MCF 10A (cell line): Measurements from ENCODE around the gene FGFR3. TPM values are rescaled to one million over a fixed set of nuclear protein-coding genes. Genes with fewer than 3 reads are reported as not detected.
A peak's percentile ranks its signal among the peaks of the same experiment; 100 is the strongest.

Experiments
- BruUV-seq: library from RNA; stranded (reverse); fragments of 400-500 nt; replicated peaks from 2 replicates; lab custom pipeline; 2021; lab: Mats Ljungman, UMichigan
- CTCF ChIA-PET: fragments of 300-600 bp; sonication (Branson Sonifier 250); formaldehyde crosslinking; extraction: SDS; loops from one replicate; lab custom pipeline; 2021; ENCODE audit warnings: antibody characterized with exemption, inconsistent platforms; lab: Yijun Ruan, JAX
- POLR2A ChIA-PET: fragments of 300-600, 350-650 bp; sonication (Branson Sonifier 250); formaldehyde crosslinking; extraction: SDS; loops from one replicate; lab custom pipeline; 2020; ENCODE audit warnings: antibody characterized with exemption, inconsistent platforms; lab: Yijun Ruan, JAX
- DNase-seq: peaks from one replicate; pipeline ENCODE4 v3.0.0-alpha.2; 2018; ENCODE audit not compliant: unreplicated experiment
- H3K27ac Mint-ChIP-seq: one replicate; pipeline ENCODE4 v1.8.0; 2022; ENCODE audit warnings: mild to moderate bottlenecking, low read depth, mixed read lengths; ENCODE audit not compliant: unreplicated experiment
- H3K27me3 Mint-ChIP-seq: one replicate; pipeline ENCODE4 v1.8.0; 2022; ENCODE audit warnings: mixed read lengths; ENCODE audit not compliant: insufficient read depth, unreplicated experiment
- H3K36me3 Mint-ChIP-seq: one replicate; pipeline ENCODE4 v1.8.0; 2022; ENCODE audit warnings: mild to moderate bottlenecking, moderate library complexity, mixed read lengths; ENCODE audit not compliant: insufficient read depth, unreplicated experiment
- H3K4me1 Mint-ChIP-seq: one replicate; pipeline ENCODE4 v1.8.0; 2022; ENCODE audit warnings: mixed read lengths; ENCODE audit not compliant: insufficient read depth, unreplicated experiment
- H3K4me3 Mint-ChIP-seq: one replicate; pipeline ENCODE4 v1.8.0; 2022; ENCODE audit warnings: mild to moderate bottlenecking, moderate library complexity, mixed read lengths; ENCODE audit not compliant: unreplicated experiment
- H3K9me3 Mint-ChIP-seq: one replicate; pipeline ENCODE4 v1.8.0; 2022; ENCODE audit warnings: mixed read lengths; ENCODE audit not compliant: unreplicated experiment
- CTCF ChIP-seq: fragments of 200-600 bp; IDR thresholded peaks from one replicate; pipeline ENCODE4 v1.8.0; 2022; ENCODE audit warnings: antibody characterized with exemption, mild to moderate bottlenecking; ENCODE audit not compliant: unreplicated experiment
- intact Hi-C: fragments of 100-400 bp; cut with micrococcal nuclease; formaldehyde crosslinking; loops from 2 replicates; pipeline ENCODE4 v1.14.1; 2022
- total RNA-seq: library from RNA; stranded (reverse); gene quantifications from 2 replicates; pipeline ENCODE4 v1.2.3, GENCODE V29; 2022

Gene FGFR3
- total RNA-seq, 1 experiment from 2014 or later, result 6.5 TPM

DNA sequence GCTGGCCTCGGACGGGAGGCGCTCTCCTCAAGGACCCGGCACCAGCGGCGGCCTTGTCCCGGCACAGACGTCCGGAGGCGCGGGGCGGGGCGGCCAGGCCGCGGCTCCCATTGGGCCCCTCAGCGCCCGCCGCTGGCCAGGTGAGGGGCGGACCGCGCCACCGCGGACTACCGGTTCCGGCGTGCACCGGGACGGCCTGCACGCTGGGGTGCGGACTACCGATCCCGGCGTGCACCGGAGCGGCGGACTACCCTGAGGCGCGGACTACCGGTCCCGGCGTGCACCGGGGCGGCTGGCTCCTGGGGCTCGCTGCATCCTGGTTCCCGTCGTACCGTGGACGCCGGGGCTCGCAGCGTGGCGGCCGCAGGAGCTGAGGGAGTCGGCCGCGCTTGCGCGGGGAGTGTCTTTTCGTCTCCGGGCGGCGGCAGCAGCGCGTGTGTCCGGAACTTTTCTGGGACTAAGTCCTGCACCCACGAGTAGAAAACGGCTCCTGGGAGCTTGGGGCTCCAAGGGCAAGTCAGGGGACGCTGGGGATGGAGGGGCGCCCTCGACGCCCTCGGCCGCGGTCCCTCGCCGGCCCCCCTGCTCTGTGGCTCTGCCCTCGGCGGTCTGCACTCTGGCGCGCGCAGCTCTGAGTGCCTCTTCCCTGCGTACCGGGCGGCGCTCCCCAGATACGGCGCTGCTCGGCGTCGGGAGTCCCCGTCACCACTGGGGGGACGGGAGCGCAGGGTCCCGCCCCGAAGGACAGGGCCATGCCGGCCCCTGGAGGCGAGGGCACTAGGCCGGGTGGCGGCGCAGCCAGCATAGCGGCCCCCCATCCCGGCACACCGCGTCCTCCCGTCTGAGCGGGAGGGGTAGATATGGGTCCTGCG, 63.2 kb downstream of the FGFR3 start, which contains the start of gene LETM1:
Gene LETM1 (minus strand): TSS at position 86 of the 872 bp plus-strand sequence. CDS start 206 bp downstream, outside the sequence.
- TF ChIP-seq CTCF, result peak; percentile 8
- peaks cover 9% of the 10 kb centered on the region for H3K36me3 Mint-ChIP-seq
- peak; percentile 93 for DNase-seq
- no peaks in the 10 kb centered on the region for H3K27me3 Mint-ChIP-seq
- TSS peak; percentile 38 for BruUV-seq
- H3K4me1 Mint-ChIP-seq, result peaks cover 26% of the 10 kb centered on the region
- peak within 1 kb of the TSS; percentile 83 for H3K4me3 Mint-ChIP-seq
- CTCF ChIA-PET, result interaction anchor here (0.6 to 8.0 kb wide), 7 partner anchors 31 to 144 kb away, joined by 3 to 49 read pairs (median 3); no protein-coding TSS in a partner anchor
- POLR2A ChIA-PET, result interaction anchor here (0.6 to 3.2 kb wide), 20 partner anchors 9 to 152 kb away, joined by 3 to 45 read pairs (median 4); partner anchors contain the start of genes NELFA, NSD2, SLBP and TACC3
- intact Hi-C loops, result loop anchor here (1.0 kb wide), 2 partner anchors 43 to 330 kb away; no protein-coding TSS in a partner anchor
- H3K9me3 Mint-ChIP-seq, result no peaks in the 10 kb centered on the region
- H3K27ac Mint-ChIP-seq, result peak within 1 kb of the TSS; percentile 79

GRCh38 chr4:1856943-1857699, 64.0 kb downstream of the FGFR3 start:
- Mint-ChIP-seq H3K9me3 (no peaks in the 10 kb centered on the region), H3K4me3 (peak overlapping the region; percentile 83), H3K4me1 (peaks cover 19% of the 10 kb centered on the region), H3K27me3 (no peaks in the 10 kb centered on the region), H3K27ac (peak overlapping the region; percentile 46), H3K36me3 (peaks cover 9% of the 10 kb centered on the region)
- DNase-seq, result no peak
- ChIA-PET CTCF (interaction anchor here (0.9 to 8.0 kb wide), 4 partner anchors 30 to 130 kb away, joined by 3 to 49 read pairs (median 3); no protein-coding TSS in a partner anchor), POLR2A (interaction anchor here (0.6 to 3.2 kb wide), 15 partner anchors 9 to 145 kb away, joined by 3 to 45 read pairs (median 5); partner anchors contain the start of genes NSD2, SLBP, TACC3 and TMEM129)
- intact Hi-C loops, result loop anchor here (1.0 kb wide), 2 partner anchors 42 to 329 kb away; no protein-coding TSS in a partner anchor
- BruUV-seq, result no TSS peak
- TF ChIP-seq CTCF, result no peak

GRCh38 chr4:1857931-1858330, 64.8 kb downstream of the FGFR3 start:
- no peak for TF ChIP-seq CTCF
- Mint-ChIP-seq H3K4me3 (no peak overlapping the region), H3K27ac (no peak overlapping the region), H3K27me3 (no peaks in the 10 kb centered on the region), H3K9me3 (no peaks in the 10 kb centered on the region), H3K4me1 (peaks cover 15% of the 10 kb centered on the region), H3K36me3 (peaks cover 8% of the 10 kb centered on the region)
- DNase-seq, result no peak
- CTCF ChIA-PET, result interaction anchor here (1.0 to 8.0 kb wide), 2 partner anchors 41 to 48 kb away, joined by 3 to 49 read pairs; no protein-coding TSS in a partner anchor
- no TSS peak for BruUV-seq
- POLR2A ChIA-PET, result interaction anchor here (0.6 kb wide), 1 partner anchor 37 kb away, joined by 3 read pairs; no protein-coding TSS in a partner anchor
- intact Hi-C loops, result no loop called here

Other genes with a start within 250 kb of the FGFR3 start
- gene FAM53A, start 109.0 kb upstream of the FGFR3 start, total RNA-seq, result 5.0 and 6.6 TPM in 2 replicates
- 37.1 and 43.5 TPM in 2 replicates for gene SLBP, start 81.0 kb upstream of the FGFR3 start, total RNA-seq
- gene TMEM129, start 72.0 kb upstream of the FGFR3 start, total RNA-seq, result 25.5 and 38.3 TPM in 2 replicates
- 53.0 and 69.8 TPM in 2 replicates for gene TACC3, start 71.8 kb upstream of the FGFR3 start, total RNA-seq
- 85.0 and 86.3 TPM in 2 replicates for gene LETM1, start 62.9 kb downstream of the FGFR3 start, total RNA-seq
- gene NSD2, start 78.1 kb downstream of the FGFR3 start, total RNA-seq, result 100 and 109 TPM in 2 replicates
- 30.1 and 36.2 TPM in 2 replicates for gene NELFA, start 215.7 kb downstream of the FGFR3 start, total RNA-seq